Measurements from ENCODE around the gene NSD2.

NSD2 gene

GRCh38 chr4:1855333-1856070, 15.7 kb upstream of the NSD2 start:
- TF ChIP-seq LEF1 (IDR thresholded peaks at IDR 0.05; ENCODE audit: borderline replicate concordance) (0 out of 2 replicates have a peak, but pooled peaks have one; percentile 59), L3MBTL2 (conservative IDR thresholded peaks at IDR 0.05) (no peak)
- no peak for DNase-seq (ENCODE audit: extremely low spot score)
- POLR2A ChIA-PET, result interaction anchor here (0.6 to 4.3 kb wide), 11 partner anchors 9 to 613 kb away, joined by 3 to 31 read pairs (median 4); partner anchors contain the start of genes NSD2 and RNF4
- CTCF ChIA-PET, result interaction anchor here (0.9 kb wide), 1 partner anchor 44 kb away, joined by 3 read pairs; no protein-coding TSS in a partner anchor

GRCh38 chr4:1856071-1856942, 14.9 kb upstream of the NSD2 start, which contains the start of gene LETM1:
TSS of gene LETM1 (minus strand) at chr4:1856156. CDS start at chr4:1855950, 206 bp downstream.
- CTCF ChIA-PET, result interaction anchor here (0.7 kb wide), 1 partner anchor 44 kb away, joined by 4 read pairs; no protein-coding TSS in a partner anchor
- TF ChIP-seq FOXK2 (IDR thresholded peaks at IDR 0.05) (no peak), ELF4 (IDR thresholded peaks at IDR 0.05) (peak; percentile 48; the same call in 1 of the 2 replicates)
- DNase-seq (ENCODE audit: extremely low spot score), result peak; percentile 92
- POLR2A ChIA-PET, result interaction anchor here (0.8 to 4.3 kb wide), 13 partner anchors 8 to 613 kb away, joined by 3 to 31 read pairs (median 5); partner anchors contain the start of genes NAT8L, NSD2 and RNF4

GRCh38 chr4:1856943-1857699, 14.1 kb upstream of the NSD2 start:
- ChIA-PET CTCF (no interaction called here), POLR2A (interaction anchor here (0.8 to 4.3 kb wide), 11 partner anchors 7 to 612 kb away, joined by 3 to 31 read pairs (median 5); partner anchors contain the start of genes NAT8L, NSD2 and RNF4)
- TF ChIP-seq ARNT (IDR thresholded peaks at IDR 0.05) (no peak), PKNOX1 (IDR thresholded peaks at IDR 0.05) (no peak), SUZ12 (IDR thresholded peaks at IDR 0.05) (no peak)
- DNase-seq (ENCODE audit: extremely low spot score), result no peak

GRCh38 chr4:1857931-1858330, 13.3 kb upstream of the NSD2 start:
- POLR2A ChIA-PET, result interaction anchor here (1.5 to 3.0 kb wide), 3 partner anchors 10 to 41 kb away, joined by 9 to 12 read pairs (median 11); partner anchors contain the start of gene NSD2
- CTCF ChIA-PET, result no interaction called here

GRCh38 chr4:1859389-1859753, 11.8 kb upstream of the NSD2 start:
- ChIA-PET CTCF (no interaction called here), POLR2A (no interaction called here)
- TF ChIP-seq PKNOX1 (IDR thresholded peaks at IDR 0.05) (no peak), SUZ12 (IDR thresholded peaks at IDR 0.05) (no peak), ZNF384 (IDR thresholded peaks at IDR 0.05) (no peak), BHLHE40 (IDR thresholded peaks at IDR 0.05; ENCODE audit: borderline replicate concordance) (no peak), ELF4 (IDR thresholded peaks at IDR 0.05) (no peak), TARDBP (IDR thresholded peaks at IDR 0.05) (no peak), ARNT (IDR thresholded peaks at IDR 0.05) (no peak), SP1 (IDR thresholded peaks at IDR 0.05) (no peak), LEF1 (IDR thresholded peaks at IDR 0.05; ENCODE audit: borderline replicate concordance) (no peak), FOXA1 (IDR thresholded peaks at IDR 0.05) (no peak), NFRKB (IDR thresholded peaks at IDR 0.05) (no peak), FOXM1 (IDR thresholded peaks at IDR 0.05; ENCODE audit: borderline replicate concordance) (no peak), HDGF (IDR thresholded peaks at IDR 0.05; ENCODE audit: borderline replicate concordance) (no peak), L3MBTL2 (conservative IDR thresholded peaks at IDR 0.05) (no peak), CTBP1 (IDR thresholded peaks at IDR 0.05; ENCODE audit: borderline replicate concordance) (no peak), FOXK2 (IDR thresholded peaks at IDR 0.05) (no peak)
- DNase-seq (ENCODE audit: extremely low spot score), result no peak

More at GRCh38 chr4:1857931-1858330, 13.3 kb upstream of the NSD2 start:
- no peak for TF ChIP-seq BHLHE40 (IDR thresholded peaks at IDR 0.05; ENCODE audit: borderline replicate concordance)
- TF ChIP-seq L3MBTL2 (conservative IDR thresholded peaks at IDR 0.05), result no peak
- no peak for TF ChIP-seq TARDBP (IDR thresholded peaks at IDR 0.05)
- TF ChIP-seq SP1 (IDR thresholded peaks at IDR 0.05), result no peak
- TF ChIP-seq NFRKB (IDR thresholded peaks at IDR 0.05), result no peak
- TF ChIP-seq LEF1 (IDR thresholded peaks at IDR 0.05; ENCODE audit: borderline replicate concordance), result no peak
- no peak for TF ChIP-seq FOXK2 (IDR thresholded peaks at IDR 0.05)
- TF ChIP-seq CTBP1 (IDR thresholded peaks at IDR 0.05; ENCODE audit: borderline replicate concordance), result no peak
- no peak for TF ChIP-seq ELF4 (IDR thresholded peaks at IDR 0.05)
- no peak for TF ChIP-seq FOXM1 (IDR thresholded peaks at IDR 0.05; ENCODE audit: borderline replicate concordance)
- no peak for TF ChIP-seq HDGF (IDR thresholded peaks at IDR 0.05; ENCODE audit: borderline replicate concordance)
- TF ChIP-seq FOXA1 (IDR thresholded peaks at IDR 0.05), result no peak
- TF ChIP-seq ZNF384 (IDR thresholded peaks at IDR 0.05), result no peak
- no peak for TF ChIP-seq PKNOX1 (IDR thresholded peaks at IDR 0.05)
- no peak for TF ChIP-seq SUZ12 (IDR thresholded peaks at IDR 0.05)
- no peak for TF ChIP-seq ARNT (IDR thresholded peaks at IDR 0.05)
- no peak for DNase-seq (ENCODE audit: extremely low spot score)
